OCI-LY7 (cell line): Measurements from ENCODE around the gene GPS1. TPM values are rescaled to one million over a fixed set of nuclear protein-coding genes. Genes with fewer than 3 reads are reported as not detected.

Source experiments
- BruUV-seq: library from RNA; stranded (reverse); fragments of 400-500 nt; replicated peaks from 2 replicates; lab custom pipeline; 2021; lab: Mats Ljungman, UMichigan
- CTCF ChIA-PET: fragments of 300-600 bp; sonication (Branson Sonifier 250); formaldehyde crosslinking; loops from one replicate; lab custom pipeline; 2022; ENCODE audit warnings: antibody characterized with exemption; ENCODE audit not compliant: unreplicated experiment; lab: Charles Lee
- POLR2A ChIA-PET: fragments of 300-600 bp; sonication (Branson Sonifier 250); formaldehyde crosslinking; loops from one replicate; lab custom pipeline; 2022; ENCODE audit warnings: antibody characterized with exemption; lab: Charles Lee
- DNase-seq: peaks from one replicate; pipeline ENCODE4 v3.0.0-alpha.2; 2015; ENCODE audit warnings: low spot score
- H2AFZ ChIP-seq: fragments of 200-600 bp; sonication (generic), shearing (Covaris generic); 2 replicates; pipeline ENCODE4 v1.6.1; 2014; ENCODE audit warnings: mild to moderate bottlenecking, antibody characterized with exemption, low read length, moderate library complexity
- H3K27ac ChIP-seq: fragments of 200-600 bp; sonication (generic); 2 replicates; pipeline ENCODE4 v1.5.1; 2014; ENCODE audit warnings: mixed run types, low read depth, mild to moderate bottlenecking, moderate library complexity, low read length, inconsistent platforms; ENCODE audit not compliant: poor library complexity, severe bottlenecking
- H3K36me3 ChIP-seq: fragments of 200-600 bp; sonication (generic); 2 replicates; pipeline ENCODE4 v1.6.1; 2014; ENCODE audit warnings: mild to moderate bottlenecking, antibody characterized with exemption, low read length, moderate library complexity, mixed read lengths; ENCODE audit not compliant: insufficient read depth
- H3K4me1 ChIP-seq: fragments of 200-600 bp; sonication (generic); 2 replicates; pipeline ENCODE4 v1.5.1; 2014; ENCODE audit warnings: mild to moderate bottlenecking, low read length; ENCODE audit not compliant: insufficient read depth, poor library complexity, severe bottlenecking
- H3K4me2 ChIP-seq: fragments of 200-600 bp; sonication (generic); 2 replicates; pipeline ENCODE4 v1.6.1; 2014; ENCODE audit warnings: mild to moderate bottlenecking, low read length
- H3K4me3 ChIP-seq: fragments of 200-600 bp; sonication (generic); 2 replicates; pipeline ENCODE4 v1.5.1; 2014; ENCODE audit warnings: mild to moderate bottlenecking, low read depth, low read length; ENCODE audit not compliant: poor library complexity, severe bottlenecking
- H3K79me2 ChIP-seq: fragments of 200-600 bp; sonication (generic); 2 replicates; pipeline ENCODE4 v1.6.1; 2016; ENCODE audit warnings: low read depth, mild to moderate bottlenecking, low read length, moderate library complexity, mixed read lengths; ENCODE audit not compliant: insufficient read depth
- H3K9me2 ChIP-seq: fragments of 200-600 bp; sonication (generic); 2 replicates; pipeline ENCODE4 v1.6.1; 2016; ENCODE audit warnings: mild to moderate bottlenecking, low read length, mixed read lengths; ENCODE audit not compliant: insufficient read depth
- H3K9me3 ChIP-seq: fragments of 200-600 bp; sonication (generic); 2 replicates; pipeline ENCODE4 v1.6.1; 2014; ENCODE audit warnings: mild to moderate bottlenecking, mixed run types, low read length, mixed read lengths
- H4K20me1 ChIP-seq: fragments of 200-600 bp; sonication (generic); 2 replicates; pipeline ENCODE4 v1.6.1; 2014; ENCODE audit warnings: mild to moderate bottlenecking, antibody characterized with exemption, low read length, moderate library complexity, mixed read lengths; ENCODE audit not compliant: insufficient read depth
- EZH2phosphoT487 ChIP-seq: fragments of 200-600 bp; sonication (generic); IDR thresholded peaks from 2 replicates; pipeline ENCODE4 v1.6.1; 2018; ENCODE audit warnings: low read depth, borderline replicate concordance, mild to moderate bottlenecking, mixed run types, antibody characterized with exemption, low read length, moderate library complexity, mixed read lengths
- intact Hi-C: fragments of 100-400 bp; cut with micrococcal nuclease; formaldehyde crosslinking; loops from one replicate; pipeline ENCODE4 v1.10.0; 2022; ENCODE audit not compliant: unreplicated experiment
- total RNA-seq, 2 experiments: library from RNA; depleted of rRNA in 1 of 2; stranded (reverse); fragments of >200 nt in 1 of 2; shearing (Covaris generic) in 1 of 2; gene quantifications; 2 replicates each; pipeline ENCODE4 v1.2.3, GENCODE V29; 2014 to 2022
- TF ChIP-seq, protein P1 (sequence below): fragments of 200-600 bp; sonication (generic); conservative IDR thresholded peaks from 2 replicates; pipeline ENCODE4 v1.5.1; 2014; ENCODE audit warnings: mild to moderate bottlenecking, antibody characterized with exemption, low read length, moderate library complexity, mixed read lengths

Gene GPS1
- total RNA-seq, 2 experiments from 2014 or later: 133 to 169 TPM

DNA sequence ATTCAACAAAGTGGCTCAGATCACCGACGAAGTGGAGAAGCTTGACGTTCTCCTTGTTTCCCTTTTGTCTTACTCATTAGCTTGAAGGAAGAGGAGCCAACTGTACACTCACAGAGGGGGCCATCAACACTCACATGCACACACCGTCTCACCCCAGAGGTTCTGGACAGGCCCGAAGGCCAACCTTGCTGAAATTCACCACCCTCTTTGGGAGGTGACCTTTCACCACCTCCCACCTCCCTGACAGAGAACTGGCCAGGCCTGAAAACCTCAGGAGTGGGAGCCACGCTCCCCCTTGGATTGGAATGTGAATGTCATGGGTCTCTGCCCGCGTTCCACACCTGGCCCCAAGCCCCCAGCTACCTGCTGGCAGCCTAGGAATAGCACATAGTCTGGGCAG lies 16.2 kb upstream of the GPS1 start:
- ChIA-PET POLR2A (interaction anchor here (1.2 kb wide), 1 partner anchor 13 kb away, joined by 4 read pairs; the partner anchor contains the start of genes CENPX and LRRC45), CTCF (interaction anchor here (0.6 kb wide), 1 partner anchor 89 kb away, joined by 3 read pairs; no protein-coding TSS in a partner anchor)
- BruUV-seq: no TSS peak
- TF ChIP-seq, protein P1, sequence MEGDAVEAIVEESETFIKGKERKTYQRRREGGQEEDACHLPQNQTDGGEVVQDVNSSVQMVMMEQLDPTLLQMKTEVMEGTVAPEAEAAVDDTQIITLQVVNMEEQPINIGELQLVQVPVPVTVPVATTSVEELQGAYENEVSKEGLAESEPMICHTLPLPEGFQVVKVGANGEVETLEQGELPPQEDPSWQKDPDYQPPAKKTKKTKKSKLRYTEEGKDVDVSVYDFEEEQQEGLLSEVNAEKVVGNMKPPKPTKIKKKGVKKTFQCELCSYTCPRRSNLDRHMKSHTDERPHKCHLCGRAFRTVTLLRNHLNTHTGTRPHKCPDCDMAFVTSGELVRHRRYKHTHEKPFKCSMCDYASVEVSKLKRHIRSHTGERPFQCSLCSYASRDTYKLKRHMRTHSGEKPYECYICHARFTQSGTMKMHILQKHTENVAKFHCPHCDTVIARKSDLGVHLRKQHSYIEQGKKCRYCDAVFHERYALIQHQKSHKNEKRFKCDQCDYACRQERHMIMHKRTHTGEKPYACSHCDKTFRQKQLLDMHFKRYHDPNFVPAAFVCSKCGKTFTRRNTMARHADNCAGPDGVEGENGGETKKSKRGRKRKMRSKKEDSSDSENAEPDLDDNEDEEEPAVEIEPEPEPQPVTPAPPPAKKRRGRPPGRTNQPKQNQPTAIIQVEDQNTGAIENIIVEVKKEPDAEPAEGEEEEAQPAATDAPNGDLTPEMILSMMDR: no peak
- TF ChIP-seq EZH2phosphoT487: no peak
- no peaks in the 10 kb centered on the region for H3K9me2 ChIP-seq
- no peak overlapping the region for H2AFZ ChIP-seq
- peaks cover 27% of the 10 kb centered on the region for H3K4me1 ChIP-seq
- H3K79me2 ChIP-seq: no peaks in the 10 kb centered on the region
- no peak overlapping the region for H3K27ac ChIP-seq
- no peaks in the 10 kb centered on the region for H3K9me3 ChIP-seq
- 0 out of 2 replicates have a peak, but pooled peaks cover 5% of the 10 kb centered on the region for H4K20me1 ChIP-seq
- no peak overlapping the region for H3K4me3 ChIP-seq
- no peak for DNase-seq
- no peaks in the 10 kb centered on the region for H3K36me3 ChIP-seq
- intact Hi-C loops: loop anchor here (5.0 kb wide), 1 partner anchor 163 kb away; the partner anchor contains the start of gene ARHGDIA
- no peak overlapping the region for H3K4me2 ChIP-seq

DNA sequence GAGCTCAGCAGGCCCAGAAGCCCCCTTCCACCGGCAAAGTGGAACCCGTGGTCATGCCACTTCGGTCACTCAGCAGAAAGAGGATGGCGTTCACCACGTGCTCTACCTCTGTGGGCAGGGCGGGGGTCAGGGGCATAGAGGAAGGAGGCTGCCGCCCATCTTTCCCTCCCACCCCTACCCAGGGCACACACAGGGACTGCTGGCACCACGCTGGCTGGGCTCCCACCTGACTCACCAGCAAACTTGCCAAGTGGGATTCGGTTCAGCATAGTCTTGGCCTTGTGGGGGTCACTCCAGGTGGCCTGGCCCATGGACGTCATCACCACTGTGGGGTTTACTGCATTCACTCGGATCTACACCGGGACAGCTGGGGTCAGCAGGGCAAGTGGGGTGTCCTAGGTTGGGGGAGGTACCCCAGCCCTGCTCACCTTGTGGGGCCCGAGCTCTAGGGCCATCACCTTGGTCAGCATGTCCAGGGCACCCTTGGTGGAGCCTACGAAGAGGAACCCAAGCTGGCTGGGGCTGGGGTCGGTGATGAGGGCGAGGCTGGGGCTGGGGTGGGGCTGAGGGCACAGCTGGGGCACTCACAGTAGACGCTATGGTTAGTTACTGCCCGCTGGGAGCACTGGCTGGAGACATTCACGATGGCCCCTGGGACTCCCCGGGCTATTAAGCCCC lies 15.6 kb upstream of the GPS1 start:
- no peaks in the 10 kb centered on the region for H3K36me3 ChIP-seq
- no peaks in the 10 kb centered on the region for H3K9me3 ChIP-seq
- H3K27ac ChIP-seq: no peak overlapping the region
- H3K79me2 ChIP-seq: no peaks in the 10 kb centered on the region
- H4K20me1 ChIP-seq: 0 out of 2 replicates have a peak, but pooled peaks cover 5% of the 10 kb centered on the region
- H3K4me2 ChIP-seq: peak overlapping the region; percentile 92
- no peak overlapping the region for H2AFZ ChIP-seq
- BruUV-seq: TSS peak; percentile 96
- TF ChIP-seq, protein P1: no peak
- TF ChIP-seq EZH2phosphoT487: no peak
- POLR2A ChIA-PET: interaction anchor here (0.6 to 1.2 kb wide), 2 partner anchors 13 to 90 kb away, joined by 3 to 4 read pairs; partner anchors contain the start of genes CENPX and LRRC45
- no peaks in the 10 kb centered on the region for H3K9me2 ChIP-seq
- peak overlapping the region; percentile 72 for H3K4me3 ChIP-seq
- CTCF ChIA-PET: interaction anchor here (0.5 to 0.6 kb wide), 2 partner anchors 13 to 88 kb away, joined by 3 read pairs; no protein-coding TSS in a partner anchor
- no peak for DNase-seq
- intact Hi-C loops: loop anchor here (5.0 kb wide), 1 partner anchor 164 kb away; the partner anchor contains the start of gene ARHGDIA
- peaks cover 21% of the 10 kb centered on the region for H3K4me1 ChIP-seq
